SK-N-SH (cell line): ENCODE results near the gene RPA3. TPM values are rescaled to one million over a fixed set of nuclear protein-coding genes. Genes with fewer than 3 reads are reported as not detected.

ENCODE experiments used
- CTCF ChIA-PET: fragments of 300-600, 350-600 bp; formaldehyde crosslinking; extraction: SDS; loops from one replicate; lab custom pipeline; 2021; lab: Yijun Ruan, JAX
- POLR2A ChIA-PET: fragments of 350-600 bp; sonication (Branson Sonifier 250); formaldehyde crosslinking; extraction: SDS; loops from one replicate; lab custom pipeline; 2020; ENCODE audit warnings: antibody characterized with exemption, inconsistent platforms; lab: Yijun Ruan, JAX
- DNase-seq: peaks from one replicate; pipeline ENCODE4 v3.0.0; 2012
- H2AFZ ChIP-seq: fragments of 200-600 bp; sonication (generic); 2 replicates; pipeline ENCODE4 v1.8.1; 2016; ENCODE audit warnings: antibody characterized with exemption, mild to moderate bottlenecking, low read depth
- H3F3A ChIP-seq: fragments of 200-600 bp; sonication (generic); replicated peaks from 2 replicates; pipeline ENCODE3; 2016; ENCODE audit warnings: antibody characterized with exemption, mild to moderate bottlenecking; ENCODE audit not compliant: insufficient read depth
- H3K27ac ChIP-seq, 2 experiments: fragments of 200-500 bp in 1 of 2; fragments of 200-600 bp in 1 of 2; sonication (Bioruptor generic) in 1 of 2; sonication (generic), shearing (Covaris generic) in 1 of 2; 2 replicates each; pipeline versions ENCODE4 v1.5.1 to v1.6.1; 2014 to 2016; ENCODE audit warnings: low read depth in 2 of 2, inconsistent platforms in 1 of 2, low read length in 1 of 2, mild to moderate bottlenecking in 1 of 2, mixed read lengths in 1 of 2
- H3K27me3 ChIP-seq: fragments of 200-600 bp; sonication (generic), shearing (Covaris generic); 2 replicates; pipeline ENCODE4 v1.6.1; 2016; ENCODE audit warnings: mixed run types; ENCODE audit not compliant: insufficient read depth
- H3K36me3 ChIP-seq, 2 experiments: fragments of 200-500 bp in 1 of 2; fragments of 200-600 bp in 1 of 2; sonication (Bioruptor generic) in 1 of 2; sonication (generic) in 1 of 2; replicated peaks in 1 of 2; 2 replicates each; pipeline versions ENCODE3 to v1.5.1; 2014 to 2016; ENCODE audit warnings: low read length in 1 of 2, mild to moderate bottlenecking in 1 of 2; ENCODE audit not compliant: insufficient read depth in 2 of 2, control insufficient read depth in 1 of 2
- H3K4me1 ChIP-seq, 2 experiments: fragments of 200-500 bp in 1 of 2; fragments of 200-600 bp in 1 of 2; sonication (Bioruptor generic) in 1 of 2; sonication (generic), shearing (Covaris generic) in 1 of 2; 2 replicates each; pipeline versions ENCODE4 v1.5.1 to v1.6.1; 2014 to 2016; ENCODE audit warnings: low read depth in 1 of 2, low read length in 1 of 2, mixed run types in 1 of 2; ENCODE audit not compliant: insufficient read depth in 2 of 2, control insufficient read depth in 1 of 2
- H3K4me2 ChIP-seq: fragments of 200-600 bp; sonication (generic), shearing (Covaris generic); 2 replicates; pipeline ENCODE4 v1.6.1; 2017; ENCODE audit warnings: mixed run types
- H3K4me3 ChIP-seq, 2 experiments: fragments of 200-500 bp in 1 of 2; fragments of 200-600 bp in 1 of 2; sonication (Bioruptor generic) in 1 of 2; sonication (generic), shearing (Covaris generic) in 1 of 2; 2 replicates each; pipeline versions ENCODE4 v1.5.1 to v1.8.1; 2014 to 2016; ENCODE audit warnings: low read depth in 2 of 2, inconsistent platforms in 1 of 2, low read length in 1 of 2, mild to moderate bottlenecking in 1 of 2, mixed read lengths in 1 of 2, moderate library complexity in 1 of 2
- H3K79me2 ChIP-seq: fragments of 200-600 bp; sonication (generic); 2 replicates; pipeline ENCODE4 v1.8.1; 2017; ENCODE audit warnings: mild to moderate bottlenecking; ENCODE audit not compliant: insufficient read depth
- H3K9ac ChIP-seq: fragments of 200-600 bp; sonication (generic); 2 replicates; pipeline ENCODE4 v1.6.1; 2017; ENCODE audit warnings: mixed run types
- H3K9me2 ChIP-seq: fragments of 200-600 bp; sonication (generic); 2 replicates; pipeline ENCODE4 v1.6.1; 2017; ENCODE audit warnings: mixed run types
- H3K9me3 ChIP-seq: fragments of 200-600 bp; sonication (generic); 2 replicates; pipeline ENCODE4 v1.6.1; 2017; ENCODE audit warnings: mixed run types, mild to moderate bottlenecking, moderate library complexity
- H4K20me1 ChIP-seq: fragments of 200-600 bp; sonication (generic); 2 replicates; pipeline ENCODE4 v1.6.1; 2017; ENCODE audit warnings: mild to moderate bottlenecking, mixed run types; ENCODE audit not compliant: insufficient read depth
- CHD2 ChIP-seq: fragments of 150-350 bp; IDR thresholded peaks from 2 replicates; pipeline ENCODE4 v1.6.1; 2018; ENCODE audit warnings: low read length; ENCODE audit not compliant: partially characterized antibody
- ELF1 ChIP-seq: IDR thresholded peaks from 2 replicates; pipeline ENCODE4 v1.4.0; 2012
- FOSL2 ChIP-seq: IDR thresholded peaks from 2 replicates; pipeline ENCODE4 v1.4.0; 2012; ENCODE audit warnings: low read depth, mild to moderate bottlenecking, moderate library complexity, borderline replicate concordance
- GABPA ChIP-seq: IDR thresholded peaks from 2 replicates; pipeline ENCODE4 v1.4.0; 2012; ENCODE audit warnings: low read depth, mild to moderate bottlenecking
- IRF3 ChIP-seq: fragments of 150-350 bp; IDR thresholded peaks from 2 replicates; pipeline ENCODE4 v1.6.1; 2016; ENCODE audit warnings: mild to moderate bottlenecking, low read depth, low read length
- MAX ChIP-seq: IDR thresholded peaks from 2 replicates; pipeline ENCODE4 v1.4.0; 2012; ENCODE audit warnings: low read depth
- MEF2A ChIP-seq: IDR thresholded peaks from 2 replicates; pipeline ENCODE4 v1.4.0; 2012; ENCODE audit warnings: low read depth, borderline replicate concordance
- NFIC ChIP-seq: IDR thresholded peaks from 2 replicates; pipeline ENCODE4 v1.4.0; 2012; ENCODE audit warnings: borderline replicate concordance
- RAD21 ChIP-seq: IDR thresholded peaks from 2 replicates; pipeline ENCODE4 v1.6.1; 2012; ENCODE audit warnings: mild to moderate bottlenecking, low read length
- RFX5 ChIP-seq: IDR thresholded peaks from 2 replicates; pipeline ENCODE4 v1.6.1; 2012; ENCODE audit warnings: mild to moderate bottlenecking, improper control_type of control experiment, low read length
- SMC3 ChIP-seq: IDR thresholded peaks from 2 replicates; pipeline ENCODE4 v1.6.1; 2012; ENCODE audit warnings: low read depth, low read length, improper control_type of control experiment
- TAF1 ChIP-seq: IDR thresholded peaks from 2 replicates; pipeline ENCODE4 v1.6.1; 2012; ENCODE audit warnings: low read depth, mild to moderate bottlenecking, low read length, moderate library complexity, borderline replicate concordance
- TCF12 ChIP-seq: IDR thresholded peaks from 2 replicates; pipeline ENCODE4 v1.4.0; 2012
- TEAD4 ChIP-seq: IDR thresholded peaks from 2 replicates; pipeline ENCODE4 v1.4.0; 2012; ENCODE audit warnings: mild to moderate bottlenecking, borderline replicate concordance; ENCODE audit not compliant: insufficient read depth
- USF1 ChIP-seq: IDR thresholded peaks from 2 replicates; pipeline ENCODE4 v1.4.0; 2012; ENCODE audit warnings: low read depth, borderline replicate concordance
- YY1 ChIP-seq: IDR thresholded peaks from 2 replicates; pipeline ENCODE4 v1.4.0; 2012; ENCODE audit warnings: low read depth, mild to moderate bottlenecking
- WGBS: methylation state at CpG from one replicate; pipeline ENCODE4 v1.1.6; 2017; ENCODE audit warnings: low lambda C conversion rate; 5-methylcytosine and 5-hydroxymethylcytosine counted together
- polyA plus RNA-seq, 3 experiments: library from polyadenylated mRNA; depleted of rRNA; stranded (reverse); fragments of >200 nt; gene quantifications; 2 replicates each; pipeline ENCODE4 v1.2.3, GENCODE V29; 2012
- TF ChIP-seq, protein P1 (sequence below): fragments of 150-350 bp; IDR thresholded peaks from 2 replicates; pipeline ENCODE4 v1.6.1; 2017; ENCODE audit warnings: antibody characterized with exemption, low read length, low read depth, borderline replicate concordance

The RPA3 gene
- polyA plus RNA-seq, 1 of the 3 experiments (the other 2 are of a cell fraction): 39.0 TPM

GRCh38 chr7:7710469-7710868 lies 7.9 kb downstream of the RPA3 start:
- H3K79me2 ChIP-seq: no peaks in the 10 kb centered on the region; the same call in 1 of the 2 replicates
- H4K20me1 ChIP-seq: no peaks in the 10 kb centered on the region
- H3K4me2 ChIP-seq: no peak overlapping the region
- H3K9me2 ChIP-seq: no peaks in the 10 kb centered on the region
- H3K4me3 ChIP-seq: no peak overlapping the region
- no peak overlapping the region for H2AFZ ChIP-seq
- peaks cover 3% of the 10 kb centered on the region for H3F3A ChIP-seq
- H3K4me1 ChIP-seq: peaks cover 8 to 20% of the 10 kb centered on the region in 2 experiments; a peak in 3 of 4 replicates
- H3K27me3 ChIP-seq: no peaks in the 10 kb centered on the region
- TF ChIP-seq RAD21 (no peak), FOSL2 (no peak), IRF3 (no peak), TAF1 (no peak), YY1 (no peak), GABPA (no peak), SMC3 (no peak), ELF1 (no peak)
- TF ChIP-seq, protein P1, sequence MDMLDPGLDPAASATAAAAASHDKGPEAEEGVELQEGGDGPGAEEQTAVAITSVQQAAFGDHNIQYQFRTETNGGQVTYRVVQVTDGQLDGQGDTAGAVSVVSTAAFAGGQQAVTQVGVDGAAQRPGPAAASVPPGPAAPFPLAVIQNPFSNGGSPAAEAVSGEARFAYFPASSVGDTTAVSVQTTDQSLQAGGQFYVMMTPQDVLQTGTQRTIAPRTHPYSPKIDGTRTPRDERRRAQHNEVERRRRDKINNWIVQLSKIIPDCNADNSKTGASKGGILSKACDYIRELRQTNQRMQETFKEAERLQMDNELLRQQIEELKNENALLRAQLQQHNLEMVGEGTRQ: no peak
- no peak for DNase-seq
- no peaks in the 10 kb centered on the region for H3K9me3 ChIP-seq
- ChIA-PET CTCF (interaction anchor here (1.0 to 2.1 kb wide), 2 partner anchors 14 to 29 kb away, joined by 3 to 5 read pairs; no protein-coding TSS in a partner anchor), POLR2A (no interaction called here)
- no peak overlapping the region for H3K27ac ChIP-seq
- WGBS: 76% methylated on average over 2 of the region's 2 CpGs
- no peaks in the 10 kb centered on the region for H3K36me3 ChIP-seq
- H3K9ac ChIP-seq: no peak overlapping the region

DNA sequence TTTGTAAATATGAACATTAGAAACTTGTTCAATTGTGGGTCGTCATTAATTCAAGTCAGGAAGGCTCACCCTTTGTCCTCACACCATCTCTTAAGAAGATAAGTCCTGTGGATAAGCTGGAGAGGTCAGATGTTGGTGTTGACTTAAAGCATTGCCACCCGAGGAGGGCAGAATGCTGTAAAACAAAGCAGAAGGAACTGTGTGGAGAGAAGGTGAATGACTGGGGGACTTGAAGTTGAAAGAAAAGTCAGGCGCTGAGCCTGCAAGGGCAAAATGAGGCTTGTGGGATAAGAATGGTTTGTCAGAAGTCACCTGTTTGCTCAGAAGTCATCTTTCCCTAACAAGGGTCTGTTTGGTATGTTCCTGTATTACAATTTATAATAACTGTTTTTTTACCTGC lies 9.1 kb downstream of the RPA3 start:
- H2AFZ ChIP-seq: no peak overlapping the region
- no peaks in the 10 kb centered on the region for H4K20me1 ChIP-seq
- H3K36me3 ChIP-seq: no peaks in the 10 kb centered on the region
- 84% methylated on average over 3 of the region's 3 CpGs for WGBS
- H3K9me2 ChIP-seq: no peaks in the 10 kb centered on the region
- H3K9ac ChIP-seq: no peak overlapping the region
- TF ChIP-seq RFX5 (no peak), USF1 (no peak), MEF2A (no peak), NFIC (no peak), CHD2 (no peak), FOSL2 (no peak), SMC3 (no peak), MAX (no peak), TCF12 (no peak), TEAD4 (no peak)
- H3K27ac ChIP-seq: no peak overlapping the region
- CTCF ChIA-PET: interaction anchor here (1.0 kb wide), 1 partner anchor 262 kb away, joined by 3 read pairs; no protein-coding TSS in a partner anchor
- H3K4me1 ChIP-seq: peaks cover 8 to 20% of the 10 kb centered on the region in 2 experiments; a peak in 3 of 4 replicates
- POLR2A ChIA-PET: no interaction called here
- H3K4me2 ChIP-seq: no peak overlapping the region
- no peaks in the 10 kb centered on the region; the same call in 1 of the 2 replicates for H3K79me2 ChIP-seq
- no peak overlapping the region for H3K4me3 ChIP-seq
- no peaks in the 10 kb centered on the region for H3K27me3 ChIP-seq
- peaks cover 3% of the 10 kb centered on the region for H3F3A ChIP-seq
- no peak for DNase-seq
- no peaks in the 10 kb centered on the region for H3K9me3 ChIP-seq
